ENCODE data around the gene TXNRD3. TPM values are rescaled to one million over a fixed set of nuclear protein-coding genes. Genes with fewer than 3 reads are reported as not detected.

Gene TXNRD3
- 11.8 and 12.2 TPM in 2 replicates for total RNA-seq

DNA sequence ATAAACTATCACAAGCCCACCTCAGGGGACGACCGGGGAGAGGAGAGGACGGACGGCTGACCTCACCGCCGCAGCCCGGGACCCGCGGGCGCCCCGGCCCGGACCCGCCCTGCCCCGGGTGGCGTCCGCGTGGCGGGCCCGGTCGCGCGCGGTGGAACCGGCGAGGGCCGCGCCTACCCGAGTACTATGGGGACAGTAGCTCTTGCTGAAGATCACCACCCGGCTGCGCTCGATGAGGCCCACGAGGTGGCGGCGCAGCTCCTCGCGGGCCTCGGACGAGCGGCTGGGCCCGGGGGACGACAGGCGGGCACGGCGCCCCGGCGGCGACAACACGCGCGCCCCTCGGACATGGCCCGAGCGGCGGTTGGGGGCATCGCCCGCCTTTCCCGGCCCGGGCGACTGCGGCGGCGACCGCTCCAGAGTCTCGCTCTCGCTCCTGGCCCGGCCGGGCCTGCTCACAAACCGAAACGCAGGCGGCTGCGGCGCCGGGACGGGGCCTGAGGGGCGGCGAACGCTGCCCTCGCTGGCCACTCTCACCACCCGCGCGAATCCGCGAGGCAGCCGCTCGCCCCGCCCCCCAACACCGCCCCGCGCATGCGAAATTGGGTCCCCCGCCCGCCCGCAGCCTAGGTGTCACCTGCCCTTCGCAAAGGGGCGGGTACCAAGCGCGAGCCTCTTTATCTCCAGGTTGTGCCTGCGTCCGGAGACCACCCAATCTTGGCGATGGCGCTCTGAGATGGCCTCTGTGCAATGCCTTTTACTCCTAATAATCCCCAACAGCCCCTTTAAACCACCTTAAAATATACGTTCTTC is at the start of gene TXNRD3:
Gene TXNRD3 (minus strand): TSS at position 554 of the 813 bp plus-strand sequence.

DNA sequence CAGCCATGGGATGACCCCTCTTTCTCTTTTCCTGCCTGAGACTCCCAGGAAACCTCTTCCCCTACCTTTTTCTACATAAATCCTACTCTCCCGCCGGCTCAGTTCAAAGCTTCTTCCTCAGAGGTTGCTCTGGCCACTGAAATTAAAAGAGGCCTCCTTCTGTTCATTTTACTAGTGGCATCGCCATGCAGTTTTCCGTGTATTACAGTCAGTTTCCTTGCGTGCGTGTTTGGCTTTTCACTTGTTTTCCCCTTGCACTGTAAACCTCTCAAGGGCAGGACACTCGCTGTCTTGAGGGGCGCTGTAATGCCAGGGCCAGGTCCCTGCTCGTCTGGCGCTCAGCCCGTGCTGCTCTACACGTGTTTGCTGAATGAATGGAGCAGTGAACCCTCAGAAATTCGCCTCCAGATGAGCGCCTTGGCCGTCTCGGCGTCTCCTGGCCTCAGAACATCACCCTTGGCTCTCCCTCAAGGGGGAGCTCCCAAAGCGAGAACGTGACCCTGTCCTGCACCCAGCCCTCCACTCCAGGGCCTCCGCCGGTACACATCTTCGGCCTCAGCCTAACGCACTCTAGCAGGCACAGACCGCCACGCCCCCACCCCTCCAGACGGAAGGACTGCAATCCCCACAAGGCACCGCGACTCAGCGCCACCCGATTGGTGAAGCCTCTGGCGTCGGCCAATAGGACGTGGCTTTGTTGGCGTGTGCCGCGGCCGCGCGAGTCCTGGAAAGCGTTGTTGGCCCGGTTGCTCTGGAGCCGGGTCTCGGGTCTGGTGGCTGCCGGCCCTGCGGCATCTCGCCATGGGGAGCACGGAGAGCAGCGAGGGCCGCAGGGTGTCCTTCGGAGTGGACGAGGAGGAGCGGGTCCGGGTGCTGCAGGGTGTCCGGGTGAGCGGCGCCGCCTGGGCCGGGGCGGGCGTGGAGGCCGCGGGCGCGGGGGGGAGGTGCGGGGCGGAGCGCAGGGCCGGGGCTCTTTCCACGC is 48.9 kb upstream of the TXNRD3 start, which contains the start of gene CHCHD6:
Gene CHCHD6 (plus strand): TSS at position 729 of the 982 bp plus-strand sequence. CDS start 73 bp downstream, at position 802.

DNA sequence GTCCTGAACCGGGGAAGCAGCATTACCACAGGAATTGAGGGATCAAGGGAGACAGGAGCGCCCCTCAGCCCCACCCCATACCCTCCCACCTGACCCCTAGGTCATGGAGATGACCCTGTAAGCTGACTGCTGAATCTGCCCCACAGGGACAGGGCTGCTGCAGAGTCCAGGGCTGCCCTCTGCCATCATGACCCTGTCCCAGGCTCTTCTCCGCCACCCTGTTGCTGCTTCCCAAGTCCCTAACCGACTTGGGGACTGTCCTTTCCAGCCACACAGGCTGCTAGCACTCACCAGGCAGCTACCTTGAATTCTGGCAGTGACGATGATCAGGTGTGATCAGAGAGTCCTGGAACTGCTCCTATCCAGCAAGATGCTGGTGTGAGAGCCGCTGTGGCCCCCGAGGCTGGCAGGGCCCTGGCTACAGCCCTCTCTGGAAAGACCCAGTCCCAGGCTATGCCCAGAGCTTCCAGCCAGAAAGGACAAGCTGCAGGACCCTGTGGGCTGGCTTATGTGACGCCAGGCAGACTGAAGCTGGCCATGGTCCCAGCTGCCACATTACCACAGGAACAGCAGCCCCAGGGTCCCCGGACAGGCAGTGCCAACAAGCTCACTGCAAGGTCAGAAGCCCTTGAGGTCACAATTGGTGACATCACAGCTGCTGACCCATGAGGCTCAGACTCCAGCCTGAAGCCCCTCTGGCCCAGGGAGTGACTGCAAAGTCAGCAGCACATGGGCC is 96.4 kb downstream of the TXNRD3 start, which contains the start of gene C3orf22:
Gene C3orf22 (minus strand): TSS at position 597 of the 736 bp plus-strand sequence. CDS start 5,542 bp downstream, outside the sequence.

Small RNAs within 50 kb of the gene (small RNA-seq; reads per million reads assigned to genes)
- not detected for gene RNA5SP138

Other genes with a start within 250 kb of the TXNRD3 start
- gene ZXDC, start 179.2 kb downstream of the TXNRD3 start, total RNA-seq, result 20.8 and 27.0 TPM in 2 replicates
- not detected in 2 replicates for gene UROC1, start 137.4 kb downstream of the TXNRD3 start, total RNA-seq
- not detected in 2 replicates for gene CHST13, start 131.0 kb downstream of the TXNRD3 start, total RNA-seq
- gene C3orf22, start 96.2 kb downstream of the TXNRD3 start, total RNA-seq, result not detected in 2 replicates
- 2.4 and 6.0 TPM in 2 replicates for gene CHCHD6, start 49.1 kb upstream of the TXNRD3 start, total RNA-seq